HFF-Myc (cell line): ENCODE results near the gene BRSK2.

ENCODE experiments used
- DNase-seq: peaks from one replicate; pipeline ENCODE4 v3.0.0-alpha.2; 2011; ENCODE audit warnings: low read depth; ENCODE audit errors: extremely low read depth
- H3K4me3 ChIP-seq: replicated peaks from 2 replicates; pipeline ENCODE4 v1.5.1; 2011; ENCODE audit warnings: low read depth, mild to moderate bottlenecking, control low read depth, low read length
- TF ChIP-seq, protein P1 (sequence below): IDR thresholded peaks from 2 replicates; pipeline ENCODE4 v1.5.1; 2012; ENCODE audit warnings: mild to moderate bottlenecking, low read depth, low read length, control low read depth; ENCODE audit errors: missing control alignments

The BRSK2 gene

DNA sequence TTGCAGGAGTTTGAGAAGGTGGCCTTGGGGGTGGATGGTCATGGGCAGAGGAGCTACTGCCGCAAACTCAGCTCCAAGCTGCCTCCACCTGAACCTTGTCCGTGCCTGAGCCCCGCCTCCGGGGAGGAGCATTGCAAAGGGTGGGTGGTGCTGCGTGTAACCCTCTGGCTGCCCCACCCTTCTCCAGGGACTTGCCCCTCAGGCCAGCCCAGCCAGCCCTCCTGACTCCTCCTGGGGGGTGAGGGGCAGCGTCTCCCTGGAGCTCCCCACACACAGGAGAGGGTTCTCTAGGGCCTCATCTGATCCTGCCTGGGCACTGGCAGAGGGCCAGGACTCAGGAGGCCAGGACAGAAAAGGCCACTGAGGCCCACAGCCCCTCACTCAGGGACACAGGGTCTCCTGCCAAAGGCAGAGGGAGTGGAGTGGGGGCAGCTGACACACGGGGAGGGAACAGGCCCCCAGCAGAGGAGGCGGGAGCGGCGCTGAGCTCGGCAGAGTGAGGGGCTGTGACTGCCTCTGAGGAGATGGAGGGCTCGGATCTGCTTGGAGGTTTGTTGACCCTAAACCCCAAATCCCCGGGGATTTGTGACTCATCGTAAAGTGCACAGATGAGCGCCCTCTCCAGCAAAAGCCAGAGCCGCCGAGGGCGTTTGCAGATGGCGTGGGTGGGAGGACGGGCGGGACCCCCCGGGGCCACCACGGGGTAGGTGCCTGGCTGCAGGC is 12.8 kb downstream of the BRSK2 start:
- TF ChIP-seq, protein P1, sequence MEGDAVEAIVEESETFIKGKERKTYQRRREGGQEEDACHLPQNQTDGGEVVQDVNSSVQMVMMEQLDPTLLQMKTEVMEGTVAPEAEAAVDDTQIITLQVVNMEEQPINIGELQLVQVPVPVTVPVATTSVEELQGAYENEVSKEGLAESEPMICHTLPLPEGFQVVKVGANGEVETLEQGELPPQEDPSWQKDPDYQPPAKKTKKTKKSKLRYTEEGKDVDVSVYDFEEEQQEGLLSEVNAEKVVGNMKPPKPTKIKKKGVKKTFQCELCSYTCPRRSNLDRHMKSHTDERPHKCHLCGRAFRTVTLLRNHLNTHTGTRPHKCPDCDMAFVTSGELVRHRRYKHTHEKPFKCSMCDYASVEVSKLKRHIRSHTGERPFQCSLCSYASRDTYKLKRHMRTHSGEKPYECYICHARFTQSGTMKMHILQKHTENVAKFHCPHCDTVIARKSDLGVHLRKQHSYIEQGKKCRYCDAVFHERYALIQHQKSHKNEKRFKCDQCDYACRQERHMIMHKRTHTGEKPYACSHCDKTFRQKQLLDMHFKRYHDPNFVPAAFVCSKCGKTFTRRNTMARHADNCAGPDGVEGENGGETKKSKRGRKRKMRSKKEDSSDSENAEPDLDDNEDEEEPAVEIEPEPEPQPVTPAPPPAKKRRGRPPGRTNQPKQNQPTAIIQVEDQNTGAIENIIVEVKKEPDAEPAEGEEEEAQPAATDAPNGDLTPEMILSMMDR: no peak

DNA sequence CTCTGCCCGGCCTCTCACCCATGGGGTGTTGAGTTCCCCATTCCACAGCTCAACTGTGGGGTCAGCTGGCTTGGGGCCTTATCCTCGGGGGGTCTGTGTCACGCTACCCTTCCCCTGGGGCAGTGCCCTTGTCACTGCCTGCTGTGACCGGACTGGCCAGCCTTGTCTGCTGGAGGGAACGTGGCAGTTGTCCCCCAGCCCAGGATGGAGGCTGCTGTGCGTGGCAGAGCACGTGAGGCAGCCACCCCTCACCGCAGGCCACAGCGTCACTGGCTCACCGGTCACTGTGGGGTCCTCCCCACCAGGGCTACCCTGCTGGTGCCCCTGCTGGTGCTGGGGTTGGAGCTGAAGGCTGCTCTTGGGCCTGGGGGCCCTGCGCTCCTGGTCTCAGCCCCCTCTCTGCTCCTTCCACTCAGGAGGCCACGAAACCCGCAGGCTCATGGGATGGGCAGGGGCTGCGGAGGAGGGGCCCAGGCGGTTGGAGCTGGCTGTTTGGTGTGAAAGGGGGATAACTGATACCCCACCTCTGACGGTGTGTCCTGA is 13.4 kb downstream of the BRSK2 start:
- H3K4me3 ChIP-seq: no peak overlapping the region
- TF ChIP-seq, protein P1: no peak
- no peak for DNase-seq

More for the DNA sequence above, 12.8 kb downstream of the BRSK2 start:
- DNase-seq: no peak
- H3K4me3 ChIP-seq: no peak overlapping the region

DNA sequence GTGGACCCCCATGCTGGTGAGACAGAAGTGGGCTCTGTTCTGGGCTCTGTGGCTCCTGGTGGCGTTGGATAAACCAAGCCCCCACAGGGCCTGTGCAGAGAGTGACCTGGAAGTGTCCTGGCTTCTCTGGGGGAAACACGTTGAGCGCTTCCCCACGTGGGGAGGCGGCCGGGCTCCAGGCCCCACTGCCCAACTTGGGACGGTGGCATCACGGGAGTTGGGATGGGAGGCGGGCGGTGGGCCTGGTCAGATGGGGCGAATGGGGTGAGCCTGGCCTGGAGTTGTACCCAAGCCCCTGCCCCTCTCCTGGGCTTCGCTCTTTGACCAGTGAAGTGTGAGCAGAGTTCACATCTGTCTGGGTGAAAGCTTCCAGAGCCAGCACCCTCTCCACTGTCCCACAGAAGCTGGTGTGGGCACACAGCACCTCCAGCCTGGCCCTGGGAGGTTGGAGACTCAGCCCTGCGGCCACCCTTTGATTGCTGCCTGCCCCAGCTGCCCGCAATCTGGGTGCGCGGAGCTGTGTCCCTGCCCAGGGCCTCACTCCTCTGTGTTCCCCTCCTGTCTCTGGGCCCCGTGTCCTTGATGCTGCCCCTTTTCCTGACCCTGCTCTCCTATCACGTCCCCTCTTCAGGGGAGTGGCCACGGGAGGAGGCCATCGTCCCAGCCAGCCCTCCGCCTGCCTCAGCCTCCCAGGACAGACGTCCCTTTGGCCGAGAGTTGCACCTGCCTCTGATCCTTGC is 14.2 kb downstream of the BRSK2 start:
- no peak overlapping the region for H3K4me3 ChIP-seq
- TF ChIP-seq, protein P1: no peak
- DNase-seq: no peak

DNA sequence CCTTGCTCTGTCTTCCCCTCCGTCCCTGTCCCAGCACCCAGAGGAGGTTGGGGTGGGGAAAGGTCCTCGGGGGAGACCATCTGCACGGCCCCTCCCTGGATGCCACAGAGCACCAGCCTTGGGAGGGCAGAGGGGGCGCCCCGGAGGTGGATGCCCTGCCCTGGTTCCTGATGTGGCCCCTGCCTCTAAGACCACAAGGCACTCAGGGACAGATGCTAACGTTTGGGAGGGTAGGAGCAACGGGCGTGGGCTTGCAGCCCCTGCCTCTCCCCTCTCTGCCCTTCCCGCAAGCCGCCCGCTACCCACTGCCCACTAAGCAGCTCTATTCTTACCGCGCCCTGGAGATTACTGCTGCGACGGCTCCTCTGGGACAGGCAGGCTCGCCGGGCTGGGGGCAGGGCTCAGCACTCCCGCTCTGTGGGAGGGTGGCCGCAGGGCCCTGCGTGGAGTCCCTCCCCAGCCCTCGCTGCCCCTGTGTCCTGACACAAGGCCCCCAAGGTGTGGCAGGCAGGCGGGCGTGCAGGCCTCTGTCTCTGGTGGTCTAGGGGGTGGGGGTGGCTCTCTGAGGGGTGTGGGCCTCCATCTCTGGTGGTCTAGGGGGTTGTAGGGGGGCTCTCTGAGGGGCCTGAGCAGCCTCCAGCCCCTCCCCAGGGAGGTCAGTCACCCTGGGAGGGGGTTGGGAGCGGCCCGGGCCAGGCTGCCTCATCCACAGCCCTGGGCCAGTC is 14.9 kb downstream of the BRSK2 start:
- TF ChIP-seq, protein P1: no peak
- no peak for DNase-seq
- H3K4me3 ChIP-seq: no peak overlapping the region

DNA sequence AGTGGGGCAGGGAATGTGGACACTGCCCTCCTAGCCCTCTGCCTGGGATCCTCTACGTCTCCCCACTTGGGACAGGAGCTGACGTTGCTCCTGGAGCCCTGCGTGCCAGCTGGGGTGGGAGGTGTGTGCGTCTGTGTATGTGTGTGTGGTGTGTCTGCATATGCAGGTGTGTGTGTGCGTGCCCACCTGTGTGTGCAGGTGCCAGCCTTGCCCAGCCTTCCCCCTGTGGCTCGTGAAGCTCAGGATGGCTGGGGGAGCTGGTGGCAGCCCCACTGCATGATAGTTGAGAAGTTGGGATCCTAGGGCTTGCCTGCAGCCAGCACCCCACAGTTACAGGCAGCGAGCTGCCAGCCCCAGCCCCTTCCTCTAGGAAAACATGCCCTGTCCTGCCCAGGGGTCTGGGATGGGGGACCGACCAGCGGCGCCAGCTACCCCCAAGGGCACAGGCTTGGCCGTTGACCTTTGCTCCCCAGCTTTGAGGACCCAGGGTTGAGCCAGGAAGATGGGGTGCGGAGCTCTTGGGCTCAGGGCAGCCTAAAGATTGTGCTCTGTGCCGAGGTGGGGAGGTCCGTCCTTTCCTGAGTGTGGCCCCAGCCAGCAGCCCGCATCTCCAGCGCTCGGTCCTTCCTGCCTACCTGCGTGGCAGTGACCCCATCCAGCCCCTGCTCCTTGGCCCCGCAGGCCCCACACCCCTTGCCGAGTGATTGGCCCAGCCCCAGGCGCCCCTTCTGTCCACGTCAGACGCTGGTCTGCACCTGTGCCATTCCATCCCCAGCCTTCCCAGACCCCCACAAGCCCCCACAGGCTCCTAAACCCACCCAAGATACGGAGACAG is 15.7 kb downstream of the BRSK2 start:
- no peak for DNase-seq
- TF ChIP-seq, protein P1: no peak
- no peak overlapping the region for H3K4me3 ChIP-seq
